DMS114 treated with DMSO at 0.1 percent for 48 hours (cell line): Measurements from ENCODE around the gene SMCR8.
"Not testable (repeated sequence)": the region's sequence is repeated elsewhere in the genome, so short reads cannot be mapped to it uniquely, and the experiment has no call there.

Source experiments
- DNase-seq: peaks from one replicate; lab custom pipeline; 2025; ENCODE audit not compliant: unreplicated experiment; lab: John Stamatoyannopoulos, UW

Gene SMCR8, protein sequence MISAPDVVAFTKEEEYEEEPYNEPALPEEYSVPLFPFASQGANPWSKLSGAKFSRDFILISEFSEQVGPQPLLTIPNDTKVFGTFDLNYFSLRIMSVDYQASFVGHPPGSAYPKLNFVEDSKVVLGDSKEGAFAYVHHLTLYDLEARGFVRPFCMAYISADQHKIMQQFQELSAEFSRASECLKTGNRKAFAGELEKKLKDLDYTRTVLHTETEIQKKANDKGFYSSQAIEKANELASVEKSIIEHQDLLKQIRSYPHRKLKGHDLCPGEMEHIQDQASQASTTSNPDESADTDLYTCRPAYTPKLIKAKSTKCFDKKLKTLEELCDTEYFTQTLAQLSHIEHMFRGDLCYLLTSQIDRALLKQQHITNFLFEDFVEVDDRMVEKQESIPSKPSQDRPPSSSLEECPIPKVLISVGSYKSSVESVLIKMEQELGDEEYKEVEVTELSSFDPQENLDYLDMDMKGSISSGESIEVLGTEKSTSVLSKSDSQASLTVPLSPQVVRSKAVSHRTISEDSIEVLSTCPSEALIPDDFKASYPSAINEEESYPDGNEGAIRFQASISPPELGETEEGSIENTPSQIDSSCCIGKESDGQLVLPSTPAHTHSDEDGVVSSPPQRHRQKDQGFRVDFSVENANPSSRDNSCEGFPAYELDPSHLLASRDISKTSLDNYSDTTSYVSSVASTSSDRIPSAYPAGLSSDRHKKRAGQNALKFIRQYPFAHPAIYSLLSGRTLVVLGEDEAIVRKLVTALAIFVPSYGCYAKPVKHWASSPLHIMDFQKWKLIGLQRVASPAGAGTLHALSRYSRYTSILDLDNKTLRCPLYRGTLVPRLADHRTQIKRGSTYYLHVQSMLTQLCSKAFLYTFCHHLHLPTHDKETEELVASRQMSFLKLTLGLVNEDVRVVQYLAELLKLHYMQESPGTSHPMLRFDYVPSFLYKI

DNA sequence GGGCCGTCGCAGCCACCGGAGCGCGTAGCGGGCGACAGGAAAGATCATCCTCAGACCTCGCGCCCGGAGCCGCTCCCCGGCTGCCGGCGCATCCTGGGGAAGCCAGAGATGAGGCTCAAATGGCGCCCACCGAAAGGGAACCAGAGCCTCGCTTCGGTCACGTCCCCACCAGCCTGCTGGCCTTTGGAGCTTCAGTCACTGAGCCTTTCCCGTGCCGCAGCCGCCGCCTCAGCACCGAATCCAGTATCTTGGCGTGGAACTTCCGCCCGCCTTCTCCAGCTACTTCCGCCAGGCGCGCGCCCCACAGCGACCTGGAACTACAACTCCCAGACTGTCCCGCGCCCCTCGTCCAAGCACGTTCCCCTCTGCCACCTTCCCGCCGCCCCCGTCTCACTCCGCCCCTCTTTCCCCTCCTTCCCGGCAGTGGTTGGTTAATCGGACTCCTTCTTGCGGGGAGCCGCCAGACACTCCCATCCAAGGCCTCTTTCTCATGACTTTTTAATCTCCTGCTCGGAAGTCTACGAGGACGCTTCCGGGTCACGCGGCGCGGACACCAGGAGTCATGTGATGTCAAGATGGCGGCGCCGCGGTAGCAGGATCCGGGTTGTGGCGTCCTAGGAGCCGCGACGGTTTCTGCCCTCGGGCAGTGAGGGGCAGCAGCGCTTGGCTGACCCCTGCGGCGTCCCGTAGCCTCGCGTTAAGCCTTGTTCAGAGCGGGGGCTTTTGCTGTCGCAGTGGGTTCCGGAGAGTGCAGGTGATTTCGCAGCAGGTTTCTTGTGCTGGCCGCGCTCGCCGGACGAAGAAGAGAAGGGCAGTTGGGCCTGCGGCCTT is at the start of gene SMCR8, which contains the start of gene TOP3A:
SMCR8 (plus strand) TSS at position 563 of the 831 bp plus-strand sequence. CDS start 497 bp downstream, outside the sequence.
TOP3A (minus strand) TSS at position 264 of the 831 bp plus-strand sequence; CDS start at position 48, 216 bp downstream.
- peak; percentile 73 for DNase-seq

DNA sequence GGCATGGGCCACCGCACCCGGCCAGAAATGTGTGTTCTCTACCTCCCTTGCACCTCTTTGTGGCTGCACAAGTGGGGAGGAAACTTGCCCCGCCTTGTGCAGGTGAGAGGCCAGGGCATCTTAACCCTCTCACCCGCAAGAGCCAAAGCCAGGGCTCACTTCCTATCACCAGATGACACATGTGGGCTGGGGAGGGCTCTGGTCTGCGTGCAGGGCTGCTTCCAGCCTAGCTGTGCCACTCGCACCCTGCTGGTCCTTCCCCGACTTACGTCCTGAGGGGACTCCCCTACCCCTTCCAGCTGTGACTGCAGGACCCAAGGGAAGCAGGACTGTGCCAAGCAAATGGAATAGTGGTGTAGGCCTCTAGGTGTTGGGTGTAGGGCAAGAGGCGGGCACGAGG is 47.7 kb upstream of the SMCR8 start:
- DNase-seq: no peak

DNA sequence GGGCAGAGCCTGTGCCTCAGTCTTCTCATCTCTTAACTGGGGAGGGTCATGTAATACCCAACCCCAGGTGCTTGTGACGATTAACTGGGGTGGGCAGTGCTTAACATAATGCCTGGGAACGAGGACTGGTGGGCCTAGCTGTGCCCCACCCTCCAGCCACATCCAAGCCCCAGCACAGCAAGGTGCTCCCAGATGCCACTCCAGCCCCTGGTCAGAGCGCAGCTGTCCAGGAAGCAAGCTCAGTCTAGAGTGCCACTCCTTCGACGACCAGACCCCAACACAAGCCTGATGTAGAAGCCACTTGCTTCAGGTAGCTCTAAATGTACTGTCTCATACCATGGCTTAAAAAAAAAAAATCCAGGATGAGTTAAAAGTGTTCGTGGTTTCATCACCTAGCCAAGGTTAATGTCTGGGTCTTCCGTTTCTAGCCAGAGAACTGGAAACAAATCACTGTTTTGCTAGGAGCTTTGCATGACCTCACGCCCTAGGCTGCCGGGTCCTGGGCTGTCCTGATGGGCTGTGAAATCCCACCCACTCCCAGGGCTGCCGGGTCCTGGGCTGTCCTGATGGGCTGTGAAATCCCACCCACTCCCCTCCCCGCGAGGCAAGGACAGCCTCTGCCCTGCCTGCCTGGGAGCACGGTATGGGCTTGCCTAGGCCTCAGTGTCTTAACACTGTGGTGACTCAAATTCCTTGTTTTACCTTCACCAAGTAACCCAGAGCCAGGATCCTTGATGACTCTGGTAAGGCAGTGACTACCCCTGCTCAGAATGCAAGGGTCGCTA is 47.0 kb upstream of the SMCR8 start:
- no peak for DNase-seq

DNA sequence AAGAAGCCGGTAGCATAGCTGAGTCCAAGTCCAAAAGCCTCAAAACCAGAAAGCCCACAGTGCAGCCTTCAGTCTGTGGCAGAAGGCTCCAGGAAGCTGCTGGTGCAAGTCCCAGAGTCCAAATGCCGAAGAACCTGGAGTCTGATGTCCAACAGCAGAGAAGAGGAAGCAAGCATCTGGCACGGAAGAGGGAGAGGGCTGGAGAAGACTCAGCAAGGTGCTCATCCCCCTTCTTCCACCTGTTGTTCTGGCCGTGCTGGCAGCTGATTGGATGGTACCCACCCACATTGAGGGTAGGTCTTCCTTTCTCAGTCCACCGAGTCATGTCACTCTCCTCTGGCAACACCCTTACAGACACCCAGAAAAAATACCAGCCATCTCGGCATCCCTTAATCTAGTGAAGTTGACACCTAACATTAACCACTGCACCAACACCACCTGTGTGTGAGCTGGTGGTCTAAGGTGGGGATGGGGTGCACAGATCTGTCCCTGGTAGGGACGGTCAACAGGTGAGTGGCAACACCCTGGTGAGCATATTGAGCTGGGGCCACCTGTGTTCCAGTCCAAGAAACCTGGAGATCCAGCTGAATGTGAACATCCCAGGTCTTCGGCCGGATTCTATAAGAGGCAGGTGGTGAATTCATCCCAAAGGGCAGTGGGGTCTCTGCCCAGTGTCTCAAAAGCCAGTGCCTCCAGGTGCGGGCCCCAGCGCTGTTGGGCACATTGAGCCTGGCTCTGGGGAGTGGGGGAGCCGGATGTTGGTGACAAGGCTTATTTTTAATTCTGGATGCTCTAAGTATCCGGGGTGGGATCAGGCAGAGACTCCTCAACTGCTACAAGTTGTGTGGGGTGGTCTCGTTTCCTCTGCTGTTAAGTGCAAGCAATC is 44.8 kb upstream of the SMCR8 start:
- DNase-seq: no peak

DNA sequence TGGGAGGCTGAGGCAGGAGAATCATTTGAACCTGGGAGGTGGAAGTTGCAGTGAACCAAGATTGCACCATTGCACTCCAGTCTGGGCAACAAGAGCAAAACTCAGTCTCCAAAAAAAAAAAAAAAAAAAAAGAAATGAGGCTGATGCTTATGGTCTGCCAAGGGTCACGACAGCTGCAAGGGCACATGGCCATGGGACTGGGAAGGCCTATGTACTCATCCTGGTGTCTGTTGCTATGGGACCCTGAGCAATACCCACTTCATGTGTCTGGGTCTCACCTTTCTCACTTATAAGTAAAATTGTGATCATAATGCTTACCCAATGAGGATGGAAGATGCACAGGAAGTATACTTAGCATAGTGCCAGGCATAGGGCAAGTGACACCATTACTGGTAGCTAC is 38.0 kb upstream of the SMCR8 start:
- DNase-seq: no peak

DNA sequence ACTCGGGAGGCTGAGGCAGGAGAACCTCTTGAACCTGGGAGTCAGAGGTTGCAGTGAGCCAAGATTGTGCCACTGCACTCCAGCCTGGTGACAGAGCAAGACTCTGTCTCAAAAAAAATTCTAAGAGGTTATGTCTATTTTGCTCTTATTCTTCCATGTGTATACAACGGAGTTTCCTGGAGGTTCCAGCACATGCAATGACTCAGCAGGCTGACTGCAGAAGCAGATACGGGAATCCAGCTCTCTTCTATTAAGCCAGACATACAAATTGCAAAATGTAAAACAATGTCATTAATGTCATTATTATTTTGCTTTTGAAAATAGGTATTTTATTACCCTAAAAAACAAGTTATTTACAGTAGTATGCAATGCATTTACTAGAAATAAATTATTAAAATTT is 36.2 kb upstream of the SMCR8 start:
- DNase-seq: no peak

DNA sequence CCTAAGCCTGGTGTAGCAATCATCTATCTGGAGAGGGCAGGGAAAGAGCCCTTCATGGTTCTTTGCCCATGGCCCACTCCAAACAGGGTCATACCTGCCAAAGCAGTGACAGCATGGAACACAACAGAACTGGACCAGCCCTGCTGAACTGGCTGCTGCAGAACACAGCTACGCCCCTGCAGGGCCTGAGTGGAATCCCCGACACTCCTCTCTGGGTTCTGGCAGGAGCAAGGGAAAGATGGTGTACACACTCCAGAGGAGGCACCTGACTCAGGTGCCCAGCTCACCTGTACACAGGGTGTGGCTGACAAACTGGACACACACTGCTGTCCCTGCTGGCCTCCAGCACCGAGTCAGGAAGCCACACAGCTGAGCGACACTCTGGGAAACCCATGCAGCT is 34.8 kb upstream of the SMCR8 start:
- no peak for DNase-seq

DNA sequence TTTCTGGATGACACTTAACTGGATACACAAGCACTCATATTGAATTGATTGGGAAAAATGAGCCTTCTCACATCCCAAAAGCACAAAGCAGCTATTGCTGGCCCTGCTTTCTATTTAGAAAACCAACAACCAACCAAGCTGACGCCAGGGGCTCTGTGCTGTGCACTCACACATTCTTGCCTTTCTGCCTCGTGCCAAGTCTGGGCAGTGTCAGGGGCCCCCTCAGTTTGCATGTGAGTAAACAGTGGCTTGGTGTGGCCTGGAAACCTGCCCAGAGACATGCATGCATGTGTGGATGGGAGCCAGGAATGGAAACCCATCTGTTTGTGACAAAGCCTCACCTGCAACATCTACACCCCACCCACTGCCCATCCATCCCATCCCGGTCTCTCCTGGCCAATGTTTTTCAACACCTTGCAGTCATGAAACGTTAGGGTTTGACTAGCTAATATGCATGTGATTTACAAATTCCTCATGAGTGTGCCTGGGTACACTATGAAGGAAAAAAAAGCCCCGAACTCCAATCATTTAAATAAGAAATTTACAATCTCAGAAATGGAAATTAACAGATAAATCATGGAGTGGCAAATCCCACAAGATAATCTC is 34.2 kb upstream of the SMCR8 start:
- DNase-seq: no peak

DNA sequence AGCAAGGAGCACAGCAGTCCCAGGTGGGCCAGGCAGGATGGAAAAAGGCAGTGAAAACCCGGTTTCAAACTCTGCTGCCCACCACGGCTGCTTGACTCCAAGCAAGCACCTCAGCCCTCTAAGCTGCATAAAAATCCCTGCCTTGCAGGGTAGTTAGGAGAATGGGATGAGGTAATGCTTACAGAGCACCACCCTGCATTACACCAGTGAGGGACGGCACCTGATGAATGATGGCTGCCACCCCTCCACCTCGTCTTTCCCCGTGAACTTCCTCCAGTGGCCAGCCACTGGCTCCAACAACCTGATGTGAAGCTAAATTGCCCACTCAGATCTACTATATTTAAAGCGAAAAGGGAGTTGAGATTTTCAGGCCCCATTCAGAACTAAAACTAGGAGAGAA is 33.3 kb upstream of the SMCR8 start:
- no peak for DNase-seq

DNA sequence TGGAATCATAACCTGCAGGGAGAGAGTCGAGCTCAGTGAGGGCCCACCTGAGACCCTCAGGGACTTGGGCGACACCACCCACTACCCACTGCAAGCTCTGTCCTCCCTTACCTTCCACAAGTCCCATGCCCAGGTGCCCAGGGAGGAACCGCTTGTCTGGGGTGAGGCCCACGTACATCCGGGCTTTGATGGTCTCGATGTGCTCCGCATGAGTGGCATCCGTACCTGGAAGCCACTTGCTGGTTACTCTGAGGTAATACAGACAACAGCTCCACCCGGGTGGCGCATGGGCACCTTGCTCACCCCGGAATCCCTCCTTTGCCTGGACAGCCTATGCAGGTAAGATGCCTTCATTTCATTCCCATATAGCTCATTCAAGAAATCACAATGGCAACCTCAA is 29.8 kb upstream of the SMCR8 start:
- DNase-seq: no peak

DNA sequence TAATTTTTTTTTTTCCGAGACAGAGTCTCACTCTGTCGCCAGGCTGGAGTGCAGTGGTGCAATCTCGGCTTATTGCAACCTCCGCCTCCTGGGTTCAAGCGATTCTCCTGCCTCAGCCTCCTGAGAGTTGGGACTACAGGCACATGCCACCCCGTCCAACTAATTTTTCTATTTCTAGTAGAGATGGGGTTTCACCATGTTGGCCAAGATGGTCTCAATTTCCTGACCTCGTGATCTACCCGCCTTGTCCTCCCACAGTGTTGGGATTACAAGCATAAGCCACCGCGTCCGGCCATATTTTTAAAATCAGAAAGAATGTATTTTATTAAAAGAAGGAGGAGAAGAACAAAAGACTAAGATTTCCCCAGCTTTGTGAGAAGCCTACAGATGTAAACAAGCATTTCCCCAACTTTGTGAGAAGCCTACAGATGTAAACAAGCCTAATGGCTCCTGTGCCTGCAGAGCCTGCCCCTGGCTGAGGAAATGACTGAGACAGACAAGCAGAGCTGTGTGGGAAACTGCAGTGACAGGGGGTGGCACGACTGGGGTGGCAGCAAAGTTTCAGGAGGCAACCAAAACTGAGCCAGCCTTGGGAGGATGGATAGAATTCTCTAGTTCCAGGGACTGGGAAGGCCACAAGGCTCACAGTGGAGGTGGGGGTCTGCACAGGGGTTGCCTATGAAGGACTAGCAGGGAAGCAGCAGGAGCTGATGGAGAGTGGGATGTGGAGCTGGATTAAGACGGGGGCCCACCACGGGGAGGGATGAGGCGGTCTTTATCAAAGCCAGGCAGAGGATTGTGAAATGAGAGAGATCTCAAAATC is 23.2 kb upstream of the SMCR8 start:
- no peak for DNase-seq

DNA sequence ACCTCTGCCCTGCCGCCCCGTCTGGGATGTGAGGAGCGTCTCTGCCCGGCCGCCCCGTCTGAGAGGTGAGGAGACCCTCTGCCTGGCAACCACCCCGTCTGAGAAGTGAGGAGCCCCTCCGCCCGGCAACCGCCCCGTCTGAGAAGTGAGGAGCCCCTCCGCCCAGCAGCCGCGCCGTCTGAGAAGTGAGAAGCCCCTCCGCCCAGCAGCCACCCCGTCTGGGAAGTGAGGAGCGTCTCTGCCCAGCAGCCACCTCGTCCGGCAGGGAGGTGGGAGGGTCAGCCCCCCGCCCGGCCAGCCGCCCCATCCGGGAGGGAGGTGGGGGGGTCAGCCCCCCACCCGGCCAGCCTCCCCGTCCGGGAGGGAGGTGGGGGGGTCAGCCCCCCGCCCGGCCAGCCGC is 17.0 kb upstream of the SMCR8 start:
- not testable (repeated sequence) for DNase-seq

DNA sequence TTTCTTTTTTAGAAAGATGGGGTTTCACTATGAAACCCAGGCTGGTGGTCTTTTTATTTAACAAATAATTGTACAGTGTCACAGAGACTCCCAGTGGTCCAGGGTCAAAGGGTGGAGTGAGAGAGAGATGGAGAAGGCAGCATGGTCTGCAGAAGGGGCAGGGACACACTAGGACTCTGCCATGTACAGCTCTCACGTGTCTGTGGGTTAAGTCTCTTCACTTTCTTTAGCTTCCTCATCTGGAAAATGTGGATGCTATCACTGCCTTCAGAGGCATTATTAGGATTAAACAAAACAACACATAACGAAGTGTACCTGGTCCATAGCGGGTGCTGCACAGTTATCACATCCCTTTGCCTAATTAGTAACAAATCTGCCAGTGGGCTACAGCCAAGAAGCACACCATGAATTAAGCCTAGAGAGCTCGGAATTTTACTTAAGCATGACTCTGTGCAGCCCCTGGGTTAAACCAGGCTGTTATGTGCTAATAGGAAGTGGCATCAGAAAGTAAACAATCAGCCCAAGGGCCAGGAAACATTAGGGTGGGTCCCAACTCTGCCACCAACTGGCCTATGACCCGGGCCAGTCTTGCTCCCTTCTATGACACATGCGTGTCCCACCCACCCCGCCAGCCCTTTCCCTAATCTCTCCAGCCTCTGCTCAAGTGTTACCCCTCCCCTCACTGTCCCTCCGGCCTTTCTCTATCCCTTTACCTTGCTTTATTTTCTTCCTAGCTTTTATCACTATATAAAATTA is 14.2 kb upstream of the SMCR8 start:
- no peak for DNase-seq

DNA sequence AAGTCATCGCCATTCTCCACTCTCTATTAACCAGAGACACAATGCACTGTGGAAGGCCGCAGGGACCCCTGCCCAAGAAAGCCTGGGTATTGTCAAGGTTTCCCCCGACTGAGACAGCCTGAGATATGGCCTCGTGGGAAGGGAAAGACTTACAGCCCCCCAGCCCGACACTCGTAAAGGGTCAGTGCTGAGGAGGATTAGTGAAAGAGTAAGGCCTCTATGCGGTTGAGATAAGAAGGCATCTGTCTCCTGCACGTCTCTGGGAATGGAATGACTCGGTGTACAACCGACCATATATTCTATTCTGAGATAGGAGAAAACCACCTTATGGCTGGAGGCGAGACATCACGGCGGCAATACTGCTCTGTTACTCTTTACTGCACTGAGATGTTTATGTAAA is 11.9 kb upstream of the SMCR8 start:
- not testable (repeated sequence) for DNase-seq

DNA sequence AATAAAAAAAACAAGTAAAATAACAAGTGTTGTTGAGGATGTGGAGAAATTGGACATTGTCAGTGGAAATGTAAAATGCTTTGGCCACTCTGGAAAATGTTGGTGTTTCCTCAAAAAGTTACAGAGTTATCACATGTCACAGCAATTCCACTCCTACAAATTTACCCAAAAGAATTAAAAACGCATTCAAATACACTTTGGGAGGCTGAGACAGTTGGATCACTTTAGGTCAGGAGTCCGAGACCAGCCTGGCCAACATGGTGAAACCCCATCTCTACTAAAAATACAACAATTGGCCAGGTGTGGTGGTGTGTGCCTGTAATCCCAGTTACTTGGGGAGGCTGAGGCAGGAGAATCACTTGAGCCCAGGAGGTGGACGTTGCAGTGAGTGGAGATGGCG is 5.9 kb upstream of the SMCR8 start:
- no peak for DNase-seq

DNA sequence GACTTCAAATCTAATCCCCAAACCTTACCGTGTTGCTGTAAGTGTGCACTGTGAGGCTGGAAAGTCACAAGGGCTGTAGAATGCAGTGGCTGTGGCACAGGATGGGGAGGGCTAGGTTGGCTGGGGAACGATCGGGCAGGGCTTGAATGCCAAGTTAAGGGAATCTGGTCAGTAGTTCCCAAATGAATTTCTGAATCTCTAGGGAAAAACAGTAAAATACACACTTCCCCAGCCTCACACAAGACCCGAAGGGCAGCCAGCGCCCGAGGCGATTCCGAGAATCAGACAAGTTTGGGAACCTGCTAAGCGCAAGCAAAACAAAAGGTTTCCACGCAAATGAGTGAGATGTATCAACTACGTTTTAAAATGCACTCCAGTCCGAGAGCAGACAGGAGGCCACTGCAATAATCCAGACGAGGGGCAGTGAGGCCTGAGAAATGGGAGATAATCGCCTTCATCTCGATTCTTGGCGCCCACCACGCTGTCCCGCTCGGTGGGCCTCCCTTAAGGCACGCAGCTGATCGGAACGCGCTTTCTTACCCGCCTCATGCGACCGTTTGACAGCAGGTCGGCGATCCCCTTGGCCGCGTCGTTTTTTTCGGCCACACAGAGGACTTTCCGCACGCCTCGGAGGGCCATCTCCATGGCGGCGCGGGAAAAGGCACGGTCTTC is 898 bp upstream of the SMCR8 start:
- DNase-seq: no peak

DNA sequence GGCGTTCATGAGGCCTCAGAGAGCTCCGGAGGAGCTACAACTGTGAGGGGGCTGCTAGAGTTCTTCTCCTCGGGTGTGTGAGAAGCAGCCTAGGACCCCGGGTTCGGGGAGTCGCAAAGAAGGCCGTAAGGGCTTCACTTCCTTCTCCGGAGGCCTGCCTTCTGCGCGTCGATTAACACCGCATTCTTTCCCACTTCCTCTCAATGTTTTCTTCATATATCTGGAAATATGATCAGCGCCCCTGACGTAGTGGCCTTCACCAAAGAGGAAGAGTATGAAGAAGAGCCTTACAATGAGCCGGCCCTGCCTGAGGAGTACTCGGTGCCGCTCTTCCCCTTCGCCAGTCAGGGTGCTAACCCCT is 449 bp downstream of the SMCR8 start:
- DNase-seq: no peak
